NCI-H345 (cell line): Measurements from ENCODE around the gene SRXN1.
"Not testable (repeated sequence)": the region's sequence is repeated elsewhere in the genome, so short reads cannot be mapped to it uniquely, and the experiment has no call there.

Source experiments
- DNase-seq: peaks from one replicate; lab custom pipeline; 2025; lab: John Stamatoyannopoulos, UW

Gene SRXN1

GRCh38 chr20:653110-653589, at the start of gene SRXN1:
TSS of gene SRXN1 (minus strand) at chr20:653200. CDS start at chr20:653185, 15 bp downstream.
- DNase-seq = peak; percentile 64

DNA sequence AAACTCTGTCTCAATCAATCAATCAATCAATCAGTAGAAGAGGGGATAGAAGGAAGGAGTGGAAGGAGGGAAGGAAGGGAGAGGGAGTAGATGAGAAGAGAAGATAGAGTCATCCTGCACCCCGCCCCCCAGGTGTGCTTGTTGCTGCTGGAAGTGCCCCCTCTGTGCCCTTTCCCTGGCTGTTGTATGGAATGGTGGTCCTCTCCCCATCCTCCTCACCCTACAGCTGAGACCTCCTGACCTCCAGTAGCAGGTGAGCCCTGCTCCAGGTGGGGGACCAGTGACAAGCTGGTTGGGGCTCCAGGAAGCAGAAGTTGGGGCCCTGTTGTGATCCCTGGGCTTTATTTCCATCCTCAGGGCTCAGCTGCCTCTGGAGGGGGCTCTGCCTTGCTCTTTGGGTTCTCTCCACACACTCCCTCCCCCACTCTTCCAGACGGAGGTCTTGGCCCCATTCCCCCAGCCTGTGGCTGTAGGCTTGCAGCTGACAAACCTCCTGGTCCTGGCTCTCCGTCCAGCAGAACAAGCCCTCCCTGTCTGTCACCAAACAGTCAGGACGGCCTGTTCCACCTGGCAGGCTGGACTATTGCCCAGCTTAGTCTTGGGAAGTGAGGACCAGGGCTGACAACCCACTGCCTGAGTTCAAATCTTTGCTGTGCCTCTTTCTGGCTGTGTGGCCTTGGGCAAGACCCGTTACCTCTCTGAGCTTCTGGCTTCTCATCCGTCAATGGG, 48.6 kb upstream of the SRXN1 start:
- DNase-seq = no peak

- DNase-seq = no peak
These were observed 46.9 kb upstream of the SRXN1 start for GRCh38 chr20:699811-700338.

DNA sequence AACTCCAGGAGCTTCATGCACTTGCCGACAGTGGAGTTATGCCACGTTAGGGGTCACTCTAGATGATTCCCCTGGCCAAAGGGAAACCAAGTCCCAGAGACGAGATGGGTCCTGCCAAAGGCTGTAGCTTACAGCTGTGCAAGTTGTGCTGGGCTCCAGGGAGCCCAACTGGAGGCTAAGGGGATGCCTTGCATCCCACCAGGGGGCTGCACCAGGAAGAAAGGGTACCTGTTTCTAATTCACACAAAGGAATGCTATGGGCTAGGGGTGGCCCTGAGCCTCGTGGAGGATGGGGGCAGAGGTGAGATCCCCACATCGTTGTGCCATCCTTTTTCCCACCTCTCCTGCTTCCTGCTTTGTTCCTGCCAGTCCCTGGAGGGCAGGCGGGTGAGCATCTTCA, 46.3 kb upstream of the SRXN1 start:
- DNase-seq = no peak

DNA sequence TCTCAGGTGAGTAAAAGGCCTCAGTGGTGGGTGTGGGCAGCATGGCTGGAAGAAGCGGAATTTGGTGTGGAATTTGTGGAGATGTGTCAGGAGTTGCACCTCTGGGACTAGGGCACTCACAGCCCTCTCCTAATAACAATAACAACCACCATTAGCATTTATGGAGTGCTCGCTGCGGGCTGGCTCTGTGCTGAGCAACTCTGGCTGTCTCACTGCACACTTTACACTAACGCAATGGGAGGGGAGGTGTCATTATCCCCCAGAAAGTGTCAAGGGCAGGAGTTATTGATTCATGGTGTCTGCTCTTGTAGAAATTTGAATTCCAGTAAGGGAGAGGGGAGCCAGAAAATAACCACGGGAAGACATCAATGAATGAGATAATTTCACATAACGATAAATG, 45.3 kb upstream of the SRXN1 start:
- no peak for DNase-seq

- no peak for DNase-seq
These were observed 44.8 kb upstream of the SRXN1 start for GRCh38 chr20:697826-698225.

DNA sequence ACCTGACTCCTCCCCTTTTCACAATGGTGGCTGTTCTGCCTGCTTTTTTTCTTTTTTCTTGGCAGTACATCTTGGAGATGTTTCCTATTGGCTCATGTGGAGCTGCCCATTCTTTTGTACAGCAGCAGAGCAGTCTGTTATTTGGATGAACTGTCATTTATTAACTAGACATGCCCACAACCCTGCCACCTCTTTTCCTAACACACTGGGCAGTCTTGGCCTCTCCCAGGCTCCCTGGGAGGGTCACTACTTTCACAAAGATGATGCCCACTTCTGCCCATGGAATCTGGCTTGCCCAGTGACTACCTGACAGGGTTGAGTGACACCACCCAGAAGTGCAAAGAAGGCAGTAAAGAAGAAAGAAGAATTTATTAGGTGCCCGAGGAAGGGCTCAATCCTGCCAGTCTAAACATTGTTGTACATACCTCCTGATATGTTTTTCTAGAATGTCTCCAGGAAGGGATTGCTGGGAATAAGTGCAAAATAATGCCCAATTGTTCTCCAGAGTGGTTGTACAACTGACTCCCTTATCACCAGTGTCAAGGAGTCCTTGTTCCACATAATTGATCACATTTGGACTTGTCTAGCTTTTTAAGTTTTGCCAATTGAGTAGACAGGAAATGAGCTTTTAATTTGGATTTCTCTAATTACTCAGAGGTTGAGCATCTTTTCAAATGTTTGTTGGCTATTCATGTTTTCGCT, 42.3 kb upstream of the SRXN1 start:
- no peak for DNase-seq

GRCh38 chr20:694496-694895, 41.5 kb upstream of the SRXN1 start:
- no peak for DNase-seq

GRCh38 chr20:693786-694185, 40.8 kb upstream of the SRXN1 start:
- not testable (repeated sequence) for DNase-seq

DNA sequence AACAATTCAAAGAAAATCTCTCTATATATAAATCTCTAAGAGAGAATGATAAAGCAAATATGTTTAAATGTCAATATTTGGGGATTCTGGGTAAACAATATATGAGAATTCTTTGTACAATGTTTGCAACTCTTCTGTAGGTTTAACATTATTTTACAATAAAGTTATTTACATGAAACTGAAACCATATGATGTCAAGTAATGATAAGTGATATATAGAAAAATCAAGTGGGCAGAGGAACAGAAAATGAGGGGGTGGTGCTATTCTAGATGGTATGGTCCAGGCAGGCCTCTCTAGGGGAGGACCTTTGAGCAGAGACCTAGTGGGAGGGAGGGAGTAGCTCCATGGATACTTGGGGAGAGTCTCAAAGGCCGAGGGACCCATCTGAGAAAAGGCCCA, 39.0 kb upstream of the SRXN1 start:
- DNase-seq = no peak

- DNase-seq = no peak
These were observed 36.9 kb upstream of the SRXN1 start for GRCh38 chr20:689947-690346.

DNA sequence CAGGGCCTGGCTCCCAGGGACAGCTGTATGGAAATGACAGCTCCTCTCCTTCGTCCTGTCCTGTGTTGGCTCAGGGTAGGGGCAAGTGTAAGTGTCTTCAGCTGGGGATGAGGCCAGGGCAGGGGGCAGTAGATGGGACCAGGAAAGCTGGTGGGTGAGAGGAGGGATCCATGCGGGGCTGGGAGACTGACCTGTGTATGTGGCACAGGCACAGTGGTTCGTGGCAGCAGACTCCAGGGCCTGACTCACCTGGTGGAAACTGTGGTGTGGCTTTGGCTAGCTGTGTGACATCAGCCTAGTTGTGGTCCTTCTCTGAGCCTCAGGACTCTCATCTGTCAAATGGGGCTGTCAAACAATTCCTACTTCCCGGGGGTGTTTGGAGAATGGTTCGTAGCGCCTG, 36.3 kb upstream of the SRXN1 start:
- DNase-seq = no peak

- no peak for DNase-seq
These were observed 35.8 kb upstream of the SRXN1 start for GRCh38 chr20:688809-689212.

GRCh38 chr20:687468-688203, 34.6 kb upstream of the SRXN1 start:
- no peak for DNase-seq

DNA sequence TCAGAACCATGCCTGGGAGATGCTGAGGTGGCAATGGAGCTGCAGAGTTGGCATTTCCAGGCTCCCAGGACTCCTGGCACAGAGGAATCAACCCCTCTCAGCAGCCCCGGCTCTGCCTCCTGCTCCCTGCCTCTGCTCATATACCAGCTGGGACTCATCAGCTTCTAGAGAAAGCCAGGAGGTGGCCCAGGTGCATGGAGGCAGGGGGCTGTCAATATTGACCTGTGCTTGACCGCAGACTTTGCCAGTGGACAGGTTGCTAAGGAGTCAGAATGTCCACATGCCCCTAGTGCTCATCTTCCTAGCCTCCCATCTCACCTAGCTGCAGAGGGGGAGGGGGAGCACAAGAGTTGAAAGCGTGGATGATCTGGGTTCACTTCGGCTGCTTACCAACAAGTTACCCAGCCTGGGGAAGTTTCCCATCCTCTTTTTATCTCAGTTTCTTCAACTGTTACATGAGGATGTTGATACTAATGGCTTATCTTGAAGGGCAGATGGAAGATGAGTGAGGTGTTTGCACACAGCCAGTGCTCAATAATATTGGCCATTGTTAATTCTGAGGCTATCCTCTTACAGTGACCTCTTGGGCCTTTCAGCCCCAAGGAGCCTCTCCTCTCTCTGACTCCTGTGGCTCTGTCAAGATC, 31.8 kb upstream of the SRXN1 start:
- no peak for DNase-seq

DNA sequence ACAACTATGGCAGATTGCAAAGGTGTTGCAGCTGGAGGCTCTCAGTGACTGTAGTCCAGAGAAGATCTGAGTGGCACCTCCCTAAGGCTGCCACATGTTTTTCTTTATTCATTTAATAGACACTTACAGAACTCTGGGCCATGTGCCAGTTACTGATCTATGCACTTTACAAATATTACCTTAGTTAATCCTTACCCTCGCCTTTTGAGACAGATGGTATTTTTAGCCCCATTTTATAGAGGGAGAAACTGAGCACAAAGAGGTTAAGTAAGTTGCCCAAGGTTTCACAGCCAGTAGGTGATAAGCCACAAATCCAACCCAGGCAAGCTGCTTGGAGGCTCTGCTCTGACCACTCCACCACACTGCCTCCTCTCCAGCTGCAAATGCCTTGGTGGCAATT, 29.1 kb upstream of the SRXN1 start:
- DNase-seq = no peak

GRCh38 chr20:680638-681187, 27.7 kb upstream of the SRXN1 start:
- no peak for DNase-seq

GRCh38 chr20:677957-678356, 25.0 kb upstream of the SRXN1 start:
- DNase-seq = no peak

- no peak for DNase-seq
These were observed 24.0 kb upstream of the SRXN1 start for GRCh38 chr20:676967-677366.

- DNase-seq = peak; percentile 30
These were observed 23.4 kb upstream of the SRXN1 start for GRCh38 chr20:676315-676937.
